ENCODE measurements around the gene PCMTD2. TPM values are rescaled to one million over a fixed set of nuclear protein-coding genes. Genes with fewer than 3 reads are reported as not detected.
A peak's percentile ranks its signal among the peaks of the same experiment; 100 is the strongest.

The PCMTD2 gene
- total and polyA plus RNA-seq, 8 donors, result 14.1 to 107 (median 39.2) TPM

GRCh38 chr20:64265201-64265600 lies 9.7 kb downstream of the PCMTD2 start:
- no peaks in the 10 kb centered on the region for H3K9me3 ChIP-seq
- peaks cover 0 to 13% (median 9%) of the 10 kb centered on the region in 4 donors for H3K4me1 ChIP-seq
- intact Hi-C loops (cut with DNase I; ENCODE audit: low total_unique reads), result no loop called here
- no peaks in the 10 kb centered on the region for H3K27me3 ChIP-seq
- H3K36me3 ChIP-seq, result peaks cover 7 to 66% (median 38%) of the 10 kb centered on the region in 4 donors
- no peak for TF ChIP-seq EP300 (IDR thresholded peaks at IDR 0.05)
- TF ChIP-seq CTCF (IDR thresholded peaks at IDR 0.05), result no peak
- no peak for TF ChIP-seq POLR2AphosphoS5 (IDR thresholded peaks at IDR 0.05)
- TF ChIP-seq POLR2A (IDR thresholded peaks at IDR 0.05), result no peak
- no peak for DNase-seq
- H3K4me3 ChIP-seq, result no peak overlapping the region
- WGBS, 5 donors, result 70 to 87% (median 79%) methylated on average over 5 of the region's 5 CpGs
- no peak overlapping the region for H3K27ac ChIP-seq

GRCh38 chr20:64266988-64267387 lies 11.4 kb downstream of the PCMTD2 start:
- peaks cover 11 to 72% (median 43%) of the 10 kb centered on the region in 4 donors for H3K36me3 ChIP-seq
- 85 to 91% (median 90%) methylated on average over 5 of the region's 5 CpGs for WGBS, 5 donors
- no peak for DNase-seq
- no peaks in the 10 kb centered on the region for H3K9me3 ChIP-seq
- no peak overlapping the region for H3K27ac ChIP-seq
- no peaks in the 10 kb centered on the region for H3K4me1 ChIP-seq
- no peak overlapping the region for H3K4me3 ChIP-seq
- no peaks in the 10 kb centered on the region for H3K27me3 ChIP-seq
- intact Hi-C loops (cut with DNase I; ENCODE audit: low total_unique reads), result no loop called here
- no peak for TF ChIP-seq POLR2AphosphoS5 (IDR thresholded peaks at IDR 0.05)
- TF ChIP-seq EP300 (IDR thresholded peaks at IDR 0.05), result no peak
- TF ChIP-seq CTCF (IDR thresholded peaks at IDR 0.05), result no peak
- no peak for TF ChIP-seq POLR2A (IDR thresholded peaks at IDR 0.05)

- Histone ChIP-seq H3K4me3 (no peak overlapping the region), H3K36me3 (peaks cover 18 to 71% (median 47%) of the 10 kb centered on the region in 4 donors), H3K9me3 (no peaks in the 10 kb centered on the region), H3K4me1 (no peaks in the 10 kb centered on the region), H3K27me3 (no peaks in the 10 kb centered on the region), H3K27ac (no peak overlapping the region)
- 88 to 94% (median 89%) methylated on average over 10 of the region's 10 CpGs for WGBS, 5 donors
- TF ChIP-seq POLR2A (IDR thresholded peaks at IDR 0.05) (no peak), EP300 (IDR thresholded peaks at IDR 0.05) (no peak), POLR2AphosphoS5 (IDR thresholded peaks at IDR 0.05) (peak in 1 of 3 donors; percentile 56), CTCF (IDR thresholded peaks at IDR 0.05) (no peak)
- no peak for DNase-seq
- intact Hi-C loops (cut with DNase I; ENCODE audit: low total_unique reads), result no loop called here
Measured at GRCh38 chr20:64268174-64268573, 12.6 kb downstream of the PCMTD2 start.

- Histone ChIP-seq H3K27ac (no peak overlapping the region), H3K9me3 (no peaks in the 10 kb centered on the region), H3K4me1 (no peaks in the 10 kb centered on the region), H3K4me3 (no peak overlapping the region), H3K36me3 (peaks cover 24 to 73% (median 63%) of the 10 kb centered on the region in 4 donors), H3K27me3 (no peaks in the 10 kb centered on the region)
- TF ChIP-seq CTCF (IDR thresholded peaks at IDR 0.05) (no peak), EP300 (IDR thresholded peaks at IDR 0.05) (no peak), POLR2A (IDR thresholded peaks at IDR 0.05) (no peak), POLR2AphosphoS5 (IDR thresholded peaks at IDR 0.05) (no peak)
- no peak for DNase-seq
- intact Hi-C loops (cut with DNase I; ENCODE audit: low total_unique reads), result no loop called here
- 94 to 97% (median 95%) methylated on average over 52 to 53 of the region's 53 CpGs for WGBS, 5 donors
Measured at GRCh38 chr20:64269604-64270411, 14.3 kb downstream of the PCMTD2 start.

All from stomach (tissue), 9 donors.